KMS-11 (cell line): Measurements from ENCODE around the gene ZBED2.
"Not testable (repeated sequence)": the region's sequence is repeated elsewhere in the genome, so short reads cannot be mapped to it uniquely, and the experiment has no call there.

Experiments used
- H2AFZ ChIP-seq: fragments of 200-600 bp; sonication (generic); 2 replicates; pipeline ENCODE4 v1.6.1; 2016; ENCODE audit warnings: antibody characterized with exemption, mixed run types, low read depth
- H3K27ac ChIP-seq: fragments of 200-600 bp; sonication (generic); 2 replicates; pipeline ENCODE4 v1.6.1; 2016; ENCODE audit warnings: mild to moderate bottlenecking, mixed run types
- H3K27me3 ChIP-seq: fragments of 200-600 bp; sonication (generic); 2 replicates; pipeline ENCODE4 v1.6.1; 2017; ENCODE audit warnings: mild to moderate bottlenecking, low read depth, mixed run types, moderate library complexity; ENCODE audit not compliant: insufficient read depth
- H3K36me3 ChIP-seq: fragments of 200-600 bp; sonication (generic); 2 replicates; pipeline ENCODE4 v1.6.1; 2017; ENCODE audit warnings: mild to moderate bottlenecking, mixed run types; ENCODE audit not compliant: insufficient read depth
- H3K4me1 ChIP-seq: fragments of 200-600 bp; sonication (generic); 2 replicates; pipeline ENCODE4 v1.6.1; 2016; ENCODE audit warnings: mild to moderate bottlenecking, low read depth, mixed run types; ENCODE audit not compliant: poor library complexity, severe bottlenecking
- H3K4me2 ChIP-seq: fragments of 200-600 bp; sonication (generic); 2 replicates; pipeline ENCODE4 v1.7.0; 2016; ENCODE audit warnings: mild to moderate bottlenecking, mixed run types
- H3K4me3 ChIP-seq: fragments of 200-600 bp; sonication (generic); IDR thresholded peaks from 2 replicates; pipeline ENCODE4 v1.6.1; 2017; ENCODE audit warnings: low read depth, low read length, mixed read lengths; ENCODE audit not compliant: insufficient read depth
- H3K79me2 ChIP-seq: fragments of 200-600 bp; sonication (generic); 2 replicates; pipeline ENCODE4 v1.6.1; 2016; ENCODE audit warnings: low read depth, mixed run types; ENCODE audit not compliant: insufficient read depth
- H3K9ac ChIP-seq: fragments of 200-600 bp; sonication (generic); 2 replicates; pipeline ENCODE4 v1.6.1; 2016; ENCODE audit warnings: mild to moderate bottlenecking, mixed run types
- H4K20me1 ChIP-seq: fragments of 200-600 bp; sonication (generic); 2 replicates; pipeline ENCODE4 v1.6.1; 2016; ENCODE audit warnings: mild to moderate bottlenecking, mixed run types; ENCODE audit not compliant: insufficient read depth
- TF ChIP-seq, protein P1 (sequence below): fragments of 200-600 bp; sonication (generic); conservative IDR thresholded peaks from 2 replicates; pipeline ENCODE4 v1.6.1; 2017; ENCODE audit warnings: low read depth, mild to moderate bottlenecking, antibody characterized with exemption, low read length, moderate library complexity, mixed read lengths

The ZBED2 gene, protein sequence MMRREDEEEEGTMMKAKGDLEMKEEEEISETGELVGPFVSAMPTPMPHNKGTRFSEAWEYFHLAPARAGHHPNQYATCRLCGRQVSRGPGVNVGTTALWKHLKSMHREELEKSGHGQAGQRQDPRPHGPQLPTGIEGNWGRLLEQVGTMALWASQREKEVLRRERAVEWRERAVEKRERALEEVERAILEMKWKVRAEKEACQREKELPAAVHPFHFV

GRCh38 chr3:111595232-111595631 is at the start of gene ZBED2:
Gene ZBED2, minus strand, starts transcription at chr3:111595346. Its CDS starts 1,145 bp downstream, at chr3:111594201.
- Histone ChIP-seq H3K9ac (no peak within 1 kb of the TSS), H3K79me2 (no peaks in the 10 kb centered on the region), H3K27ac (no peak within 1 kb of the TSS)

GRCh38 chr3:111639316-111639715 is 44.2 kb upstream of the ZBED2 start:
- Histone ChIP-seq H3K79me2 (no peaks in the 10 kb centered on the region), H3K9ac (no peak overlapping the region), H3K27me3 (no peaks in the 10 kb centered on the region), H3K36me3 (no peaks in the 10 kb centered on the region), H3K4me3 (no peak overlapping the region), H2AFZ (no peak overlapping the region), H4K20me1 (no peaks in the 10 kb centered on the region), H3K4me2 (no peak overlapping the region), H3K4me1 (no peaks in the 10 kb centered on the region), H3K27ac (no peak overlapping the region)
- TF ChIP-seq, protein P1, sequence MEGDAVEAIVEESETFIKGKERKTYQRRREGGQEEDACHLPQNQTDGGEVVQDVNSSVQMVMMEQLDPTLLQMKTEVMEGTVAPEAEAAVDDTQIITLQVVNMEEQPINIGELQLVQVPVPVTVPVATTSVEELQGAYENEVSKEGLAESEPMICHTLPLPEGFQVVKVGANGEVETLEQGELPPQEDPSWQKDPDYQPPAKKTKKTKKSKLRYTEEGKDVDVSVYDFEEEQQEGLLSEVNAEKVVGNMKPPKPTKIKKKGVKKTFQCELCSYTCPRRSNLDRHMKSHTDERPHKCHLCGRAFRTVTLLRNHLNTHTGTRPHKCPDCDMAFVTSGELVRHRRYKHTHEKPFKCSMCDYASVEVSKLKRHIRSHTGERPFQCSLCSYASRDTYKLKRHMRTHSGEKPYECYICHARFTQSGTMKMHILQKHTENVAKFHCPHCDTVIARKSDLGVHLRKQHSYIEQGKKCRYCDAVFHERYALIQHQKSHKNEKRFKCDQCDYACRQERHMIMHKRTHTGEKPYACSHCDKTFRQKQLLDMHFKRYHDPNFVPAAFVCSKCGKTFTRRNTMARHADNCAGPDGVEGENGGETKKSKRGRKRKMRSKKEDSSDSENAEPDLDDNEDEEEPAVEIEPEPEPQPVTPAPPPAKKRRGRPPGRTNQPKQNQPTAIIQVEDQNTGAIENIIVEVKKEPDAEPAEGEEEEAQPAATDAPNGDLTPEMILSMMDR: no peak

More at GRCh38 chr3:111595232-111595631, at the start of gene ZBED2:
- TF ChIP-seq, protein P1: no peak
- Histone ChIP-seq H4K20me1 (no peaks in the 10 kb centered on the region), H3K27me3 (no peaks in the 10 kb centered on the region), H3K36me3 (no peaks in the 10 kb centered on the region), H3K4me2 (no peak within 1 kb of the TSS), H2AFZ (no peak within 1 kb of the TSS), H3K4me1 (no peaks in the 10 kb centered on the region), H3K4me3 (no peak within 1 kb of the TSS)

- H3K27ac ChIP-seq: no peak overlapping the region
- no peaks in the 10 kb centered on the region for H3K4me1 ChIP-seq
- no peaks in the 10 kb centered on the region for H3K79me2 ChIP-seq
- TF ChIP-seq, protein P1: no peak
- H3K36me3 ChIP-seq: no peaks in the 10 kb centered on the region
- H4K20me1 ChIP-seq: no peaks in the 10 kb centered on the region
- H2AFZ ChIP-seq: no peak overlapping the region
- H3K9ac ChIP-seq: no peak overlapping the region
- no peak overlapping the region for H3K4me2 ChIP-seq
- no peak overlapping the region for H3K4me3 ChIP-seq
- H3K27me3 ChIP-seq: no peaks in the 10 kb centered on the region
Measured at GRCh38 chr3:111636366-111636885, 41.3 kb upstream of the ZBED2 start.

DNA sequence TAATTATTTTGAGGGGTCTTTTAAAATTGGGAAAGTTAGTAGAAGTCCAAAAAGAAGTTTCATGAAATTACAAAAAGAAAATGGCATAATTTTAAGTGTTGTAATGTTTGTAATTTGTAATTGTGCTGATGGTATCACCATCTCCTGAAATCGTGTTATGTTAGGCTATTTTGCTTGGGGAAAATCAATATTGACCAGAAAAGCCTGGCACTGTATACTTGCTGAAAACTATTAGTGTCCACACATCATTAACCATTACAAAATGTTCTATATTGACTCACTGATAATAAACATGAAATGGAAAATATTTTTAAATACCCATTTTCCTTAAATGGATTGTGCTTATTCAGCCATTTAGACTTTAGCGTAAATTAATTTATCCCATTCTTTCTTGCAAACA is 40.3 kb upstream of the ZBED2 start:
- Histone ChIP-seq H3K4me1 (no peaks in the 10 kb centered on the region), H3K27ac (no peak overlapping the region), H4K20me1 (no peaks in the 10 kb centered on the region), H3K27me3 (no peaks in the 10 kb centered on the region), H3K36me3 (no peaks in the 10 kb centered on the region), H2AFZ (no peak overlapping the region), H3K4me2 (no peak overlapping the region), H3K79me2 (no peaks in the 10 kb centered on the region), H3K9ac (no peak overlapping the region), H3K4me3 (no peak overlapping the region)
- TF ChIP-seq, protein P1: no peak

GRCh38 chr3:111630638-111631037 is 35.5 kb upstream of the ZBED2 start:
- H3K36me3 ChIP-seq, H3K79me2 ChIP-seq, H3K27me3 ChIP-seq, H3K27ac ChIP-seq, H3K9ac ChIP-seq, H4K20me1 ChIP-seq, H3K4me3 ChIP-seq, H3K4me2 ChIP-seq, H3K4me1 ChIP-seq, H2AFZ ChIP-seq: not testable (repeated sequence)

DNA sequence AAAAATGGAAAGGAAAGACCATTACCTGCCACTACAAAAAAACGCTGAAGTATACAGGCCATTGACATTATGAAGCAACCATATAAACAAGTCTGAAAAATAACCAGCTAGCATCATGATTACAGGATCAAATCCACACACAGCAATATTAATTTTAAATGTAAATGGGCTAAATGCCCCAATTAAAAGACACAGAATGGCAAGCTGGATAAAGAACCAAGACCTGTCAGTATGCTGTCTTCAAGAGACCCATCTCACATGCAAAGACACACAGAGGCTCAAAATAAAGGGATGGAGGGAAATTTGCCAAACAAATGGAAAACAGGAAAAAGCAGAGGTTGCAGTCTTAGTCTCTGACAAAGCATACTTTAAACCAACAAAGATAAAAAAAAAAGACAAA is 33.9 kb upstream of the ZBED2 start:
- not testable (repeated sequence) for H2AFZ ChIP-seq, H3K4me3 ChIP-seq, H4K20me1 ChIP-seq, H3K4me1 ChIP-seq, H3K9ac ChIP-seq, H3K27me3 ChIP-seq, H3K27ac ChIP-seq, H3K79me2 ChIP-seq, H3K36me3 ChIP-seq, H3K4me2 ChIP-seq
